Caki2 (cell line): Measurements from ENCODE around the gene CELSR1. TPM values are rescaled to one million over a fixed set of nuclear protein-coding genes. Genes with fewer than 3 reads are reported as not detected.

Source experiments
- DNase-seq: peaks from one replicate; pipeline ENCODE4 v3.0.0-alpha.2; 2015; ENCODE audit warnings: low read depth
- in situ Hi-C: cut with HindIII; loops from 2 replicates; pipeline ENCODE4 v1.10.0; 2016; ENCODE audit warnings: low sequenced_read_pairs, low pct_unique_long_range_greater_than_20kb, mixed read lengths
- total RNA-seq: library from RNA; depleted of rRNA; stranded (reverse); fragments of >200 nt; shearing (Covaris generic); gene quantifications from 2 replicates; pipeline ENCODE4 v1.2.3, GENCODE V29; 2014; ENCODE audit warnings: low replicate concordance

The CELSR1 gene
- total RNA-seq, 1 experiment from 2014 or later = 98.7 TPM

GRCh38 chr22:46350121-46350520 lies 187.3 kb downstream of the CELSR1 start:
- in situ Hi-C loops = no loop called here
- no peak for DNase-seq

- in situ Hi-C loops = no loop called here
- no peak for DNase-seq
These were observed 187.7 kb downstream of the CELSR1 start for GRCh38 chr22:46349681-46350080.

- DNase-seq = no peak
- in situ Hi-C loops = no loop called here
These were observed 188.2 kb downstream of the CELSR1 start for GRCh38 chr22:46349238-46349637.

- no peak for DNase-seq
- in situ Hi-C loops = no loop called here
These were observed 189.2 kb downstream of the CELSR1 start for GRCh38 chr22:46348099-46348695.

GRCh38 chr22:46347646-46348045 lies 189.8 kb downstream of the CELSR1 start:
- no peak for DNase-seq
- in situ Hi-C loops = no loop called here

GRCh38 chr22:46346680-46347405 lies 190.6 kb downstream of the CELSR1 start:
- DNase-seq = no peak
- in situ Hi-C loops = no loop called here

- in situ Hi-C loops = no loop called here
- DNase-seq = no peak
These were observed 196.7 kb downstream of the CELSR1 start for GRCh38 chr22:46340676-46341075.

- in situ Hi-C loops = loop anchor here (10.0 kb wide), 2 partner anchors 105 to 195 kb away; no protein-coding TSS in a partner anchor
- DNase-seq = no peak
These were observed 197.5 kb downstream of the CELSR1 start for GRCh38 chr22:46339956-46340355.

- in situ Hi-C loops = loop anchor here (10.0 kb wide), 2 partner anchors 106 to 194 kb away; no protein-coding TSS in a partner anchor
- DNase-seq = no peak
These were observed 198.8 kb downstream of the CELSR1 start for GRCh38 chr22:46338636-46339035.

GRCh38 chr22:46337870-46338269 lies 199.6 kb downstream of the CELSR1 start:
- no peak for DNase-seq
- in situ Hi-C loops = loop anchor here (10.0 kb wide), 2 partner anchors 107 to 193 kb away; no protein-coding TSS in a partner anchor

GRCh38 chr22:46336119-46337078 lies 201.0 kb downstream of the CELSR1 start:
- no peak for DNase-seq

GRCh38 chr22:46335201-46336118 lies 202.0 kb downstream of the CELSR1 start, which contains the start of gene TRMU:
Gene TRMU (plus strand): TSS chr22:46335714. CDS start chr22:46335765, 51 bp downstream.
- in situ Hi-C loops = loop anchor here (10.0 kb wide), 2 partner anchors 109 to 191 kb away; no protein-coding TSS in a partner anchor
- peak; percentile 82 for DNase-seq

More at GRCh38 chr22:46336119-46337078, 201.0 kb downstream of the CELSR1 start:
- in situ Hi-C loops = loop anchor here (10.0 kb wide), 2 partner anchors 108 to 192 kb away; no protein-coding TSS in a partner anchor

GRCh38 chr22:46331496-46331895 lies 205.9 kb downstream of the CELSR1 start:
- in situ Hi-C loops = loop anchor here (10.0 kb wide), 2 partner anchors 113 to 187 kb away; no protein-coding TSS in a partner anchor
- no peak for DNase-seq

- DNase-seq = no peak
- in situ Hi-C loops = loop anchor here (10.0 kb wide), 2 partner anchors 114 to 186 kb away; no protein-coding TSS in a partner anchor
These were observed 207.0 kb downstream of the CELSR1 start for GRCh38 chr22:46330426-46330825.

GRCh38 chr22:46329616-46330015 lies 207.8 kb downstream of the CELSR1 start:
- in situ Hi-C loops = loop anchor here (10.0 kb wide), 2 partner anchors 115 to 185 kb away; no protein-coding TSS in a partner anchor

GRCh38 chr22:46328797-46329196 lies 208.6 kb downstream of the CELSR1 start:
- in situ Hi-C loops = no loop called here
- DNase-seq = no peak

More at GRCh38 chr22:46329616-46330015, 207.8 kb downstream of the CELSR1 start:
- DNase-seq = no peak
